PC-3 (cell line): ENCODE results near the gene CFAP221. TPM values are rescaled to one million over a fixed set of nuclear protein-coding genes. Genes with fewer than 3 reads are reported as not detected.

ENCODE experiments used
- ATAC-seq: fragments of 200-7000 bp; cut with Tn5 transposase; 2 replicates; pipeline ENCODE4 v1.9.1; 2020; ENCODE audit warnings: mild to moderate bottlenecking, moderate library complexity
- BruUV-seq: library from RNA; stranded (reverse); fragments of 400-500 nt; replicated peaks from 2 replicates; lab custom pipeline; 2021; lab: Mats Ljungman, UMichigan
- CTCF ChIA-PET: fragments of 300-600 bp; sonication (Branson Sonifier 250); formaldehyde crosslinking; loops from one replicate; lab custom pipeline; 2022; ENCODE audit warnings: antibody characterized with exemption; lab: Charles Lee
- POLR2A ChIA-PET: fragments of 300-600 bp; sonication (Branson Sonifier 250); formaldehyde crosslinking; loops from one replicate; lab custom pipeline; 2022; ENCODE audit warnings: antibody characterized with exemption; ENCODE audit not compliant: unreplicated experiment; lab: Charles Lee
- DNase-seq: peaks from one replicate; pipeline ENCODE4 v3.0.0-alpha.2; 2015
- H2AFZ ChIP-seq: fragments of 300-600 bp; sonication (generic); 2 replicates; pipeline ENCODE4 v1.6.0; 2016; ENCODE audit warnings: antibody characterized with exemption, low read length
- H3F3A ChIP-seq: fragments of 300-600 bp; sonication (generic); one replicate; pipeline ENCODE4 v1.6.0; 2017; ENCODE audit warnings: antibody characterized with exemption, low read length, control low read depth, mild to moderate bottlenecking; ENCODE audit not compliant: unreplicated experiment
- H3K27ac ChIP-seq: fragments of 300-600 bp; sonication (generic); 2 replicates; pipeline ENCODE4 v1.5.1; 2016; ENCODE audit warnings: mild to moderate bottlenecking, low read length
- H3K27me3 ChIP-seq: fragments of 300-600 bp; sonication (generic); 2 replicates; pipeline ENCODE4 v1.6.1; 2016; ENCODE audit warnings: low read length, mixed read lengths
- H3K36me3 ChIP-seq: fragments of 300-600 bp; sonication (generic); 2 replicates; pipeline ENCODE4 v1.6.1; 2016; ENCODE audit warnings: low read depth, mixed run types, low read length, mixed read lengths
- H3K4me1 ChIP-seq: fragments of 300-600 bp; sonication (generic); 2 replicates; pipeline ENCODE4 v1.5.1; 2016; ENCODE audit warnings: low read length; ENCODE audit not compliant: insufficient read depth
- H3K4me2 ChIP-seq: fragments of 300-600 bp; sonication (generic); 2 replicates; pipeline ENCODE4 v1.6.0; 2016; ENCODE audit warnings: low read length
- H3K4me3 ChIP-seq: fragments of 300-600 bp; sonication (generic); 2 replicates; pipeline ENCODE4 v1.5.1; 2016; ENCODE audit warnings: mild to moderate bottlenecking, low read length, mixed read lengths
- H3K79me2 ChIP-seq: fragments of 300-600 bp; sonication (generic); 2 replicates; pipeline ENCODE4 v1.6.1; 2017; ENCODE audit warnings: low read length, mixed read lengths
- H3K9ac ChIP-seq: fragments of 300-600 bp; sonication (generic); 2 replicates; pipeline ENCODE4 v1.6.0; 2016; ENCODE audit warnings: mild to moderate bottlenecking, low read length
- H3K9me2 ChIP-seq: fragments of 300-600 bp; sonication (generic); replicated peaks from 2 replicates; pipeline ENCODE4 v1.6.1; 2016; ENCODE audit warnings: mixed run types, low read length, mixed read lengths
- H3K9me3 ChIP-seq: fragments of 300-600 bp; sonication (generic); 2 replicates; pipeline ENCODE4 v1.6.1; 2016; ENCODE audit warnings: low read length, mixed read lengths
- H4K20me1 ChIP-seq: fragments of 300-600 bp; sonication (generic); 2 replicates; pipeline ENCODE4 v1.6.1; 2016; ENCODE audit warnings: low read length, mixed read lengths
- CTCF ChIP-seq: fragments of 300-600 bp; sonication (generic); conservative IDR thresholded peaks from 2 replicates; pipeline ENCODE4 v1.5.1; 2017; ENCODE audit warnings: antibody characterized with exemption, low read depth, mild to moderate bottlenecking, low read length
- EZH2 ChIP-seq: fragments of 300-600 bp; sonication (generic); IDR thresholded peaks from one replicate; pipeline ENCODE4 v1.6.1; 2017; ENCODE audit warnings: antibody characterized with exemption, mild to moderate bottlenecking, low read length; ENCODE audit not compliant: unreplicated experiment
- EZH2phosphoT487 ChIP-seq: fragments of 300-600 bp; sonication (generic); IDR thresholded peaks from 2 replicates; pipeline ENCODE4 v1.6.1; 2018; ENCODE audit warnings: mild to moderate bottlenecking, antibody characterized with exemption, low read length, borderline replicate concordance
- intact Hi-C: fragments of 100-400 bp; cut with micrococcal nuclease; formaldehyde crosslinking; loops from 2 replicates; pipeline ENCODE4 v1.9.0; 2023
- total RNA-seq: library from RNA; depleted of rRNA; stranded (reverse); fragments of >200 nt; gene quantifications from 2 replicates; pipeline ENCODE4 v1.2.3, GENCODE V29; 2014

CFAP221 gene
- total RNA-seq, 1 experiment from 2014 or later = not detected

GRCh38 chr2:119518401-119519056 lies 25.7 kb upstream of the CFAP221 start:
- CTCF ChIA-PET = no interaction called here
- peaks cover 35% of the 10 kb centered on the region for H3K27me3 ChIP-seq

GRCh38 chr2:119519057-119519408 lies 25.2 kb upstream of the CFAP221 start:
- Histone ChIP-seq H3K4me2 (no peak overlapping the region), H3K27me3 (peaks cover 35% of the 10 kb centered on the region), H3K79me2 (no peaks in the 10 kb centered on the region), H3K9me2 (no peaks in the 10 kb centered on the region), H3F3A (no peaks in the 10 kb centered on the region), H3K9ac (no peak overlapping the region), H3K9me3 (no peaks in the 10 kb centered on the region), H2AFZ (no peak overlapping the region), H3K27ac (no peak overlapping the region), H4K20me1 (no peaks in the 10 kb centered on the region), H3K4me3 (no peak overlapping the region), H3K36me3 (no peaks in the 10 kb centered on the region), H3K4me1 (no peaks in the 10 kb centered on the region)
- ChIA-PET CTCF (no interaction called here), POLR2A (no interaction called here)
- no peak for DNase-seq
- TF ChIP-seq CTCF = no peak
- no peak for TF ChIP-seq EZH2
- no peak for TF ChIP-seq EZH2phosphoT487
- BruUV-seq = no TSS peak
- intact Hi-C loops = no loop called here
- no peak for ATAC-seq

More at GRCh38 chr2:119518401-119519056, 25.7 kb upstream of the CFAP221 start:
- H3K79me2 ChIP-seq = no peaks in the 10 kb centered on the region
- H3F3A ChIP-seq = no peaks in the 10 kb centered on the region
- DNase-seq = no peak
- intact Hi-C loops = no loop called here
- H3K27ac ChIP-seq = no peak overlapping the region
- no peak for TF ChIP-seq EZH2
- no peak for TF ChIP-seq EZH2phosphoT487
- TF ChIP-seq CTCF = no peak
- POLR2A ChIA-PET = no interaction called here
- no peak overlapping the region for H3K4me2 ChIP-seq
- H3K4me3 ChIP-seq = no peak overlapping the region
- H3K9ac ChIP-seq = no peak overlapping the region
- no peaks in the 10 kb centered on the region for H3K36me3 ChIP-seq
- no peak overlapping the region for H2AFZ ChIP-seq
- no TSS peak for BruUV-seq
- no peak for ATAC-seq
- H3K9me3 ChIP-seq = no peaks in the 10 kb centered on the region
- no peaks in the 10 kb centered on the region for H3K9me2 ChIP-seq
- H3K4me1 ChIP-seq = no peaks in the 10 kb centered on the region
- no peaks in the 10 kb centered on the region for H4K20me1 ChIP-seq

GRCh38 chr2:119520696-119521432 lies 23.4 kb upstream of the CFAP221 start:
- Histone ChIP-seq H3K4me1 (no peaks in the 10 kb centered on the region), H3K9me2 (no peaks in the 10 kb centered on the region), H3K9me3 (no peaks in the 10 kb centered on the region), H3K79me2 (no peaks in the 10 kb centered on the region), H3K27ac (no peak overlapping the region), H2AFZ (no peak overlapping the region), H3K4me2 (no peak overlapping the region), H3F3A (no peaks in the 10 kb centered on the region), H4K20me1 (no peaks in the 10 kb centered on the region), H3K9ac (no peak overlapping the region), H3K4me3 (no peak overlapping the region), H3K27me3 (peaks cover 32% of the 10 kb centered on the region), H3K36me3 (no peaks in the 10 kb centered on the region)
- no peak for DNase-seq
- CTCF ChIA-PET = no interaction called here
- TF ChIP-seq EZH2phosphoT487 (no peak), EZH2 (no peak), CTCF (no peak)
- intact Hi-C loops = no loop called here
- ATAC-seq = no peak
- POLR2A ChIA-PET = no interaction called here
- BruUV-seq = no TSS peak
